GM13977 (cell line): ENCODE measurements around the gene PAK2.

Source experiments
- DNase-seq: peaks from one replicate; pipeline ENCODE4 v3.0.0; 2012; ENCODE audit warnings: low spot score
- CTCF ChIP-seq: IDR thresholded peaks from 2 replicates; pipeline ENCODE4 v1.5.1; 2012; ENCODE audit warnings: mild to moderate bottlenecking, control low read depth; ENCODE audit not compliant: insufficient read depth; ENCODE audit errors: extremely low read depth, missing control alignments
- in situ Hi-C: fragments of 300-500 bp; cut with MboI; formaldehyde crosslinking; loops from one replicate; pipeline ENCODE4 v1.12.0; 2022; ENCODE audit warnings: low sequenced_read_pairs, low pct_unique_long_range_greater_than_20kb, mixed read lengths, inconsistent platforms; ENCODE audit not compliant: unreplicated experiment

Gene PAK2

GRCh38 chr3:196778755-196779154 lies 39.1 kb downstream of the PAK2 start:
- in situ Hi-C loops, result no loop called here
- no peak for TF ChIP-seq CTCF
- no peak for DNase-seq

- in situ Hi-C loops, result no loop called here
- TF ChIP-seq CTCF, result no peak
- DNase-seq, result no peak
Observed at GRCh38 chr3:196782511-196782910, 42.9 kb downstream of the PAK2 start.

GRCh38 chr3:196788528-196788927 lies 48.9 kb downstream of the PAK2 start:
- TF ChIP-seq CTCF, result no peak
- in situ Hi-C loops, result no loop called here
- no peak for DNase-seq

- TF ChIP-seq CTCF, result no peak
- in situ Hi-C loops, result no loop called here
- DNase-seq, result no peak
Observed at GRCh38 chr3:196789885-196790359, 50.3 kb downstream of the PAK2 start.

GRCh38 chr3:196790636-196791035 lies 51.0 kb downstream of the PAK2 start:
- in situ Hi-C loops, result no loop called here
- TF ChIP-seq CTCF, result no peak
- DNase-seq, result no peak

- in situ Hi-C loops, result no loop called here
- DNase-seq, result no peak
- TF ChIP-seq CTCF, result no peak
Observed at GRCh38 chr3:196792771-196793170, 53.1 kb downstream of the PAK2 start.

- in situ Hi-C loops, result no loop called here
- DNase-seq, result no peak
- no peak for TF ChIP-seq CTCF
Observed at GRCh38 chr3:196793246-196793645, 53.6 kb downstream of the PAK2 start.
